Neural progenitor cell (in vitro differentiated cells): ENCODE measurements around the gene VPS37D. TPM values are rescaled to one million over a fixed set of nuclear protein-coding genes. Genes with fewer than 3 reads are reported as not detected.

ENCODE experiments used
- DNase-seq: peaks from one replicate; pipeline ENCODE4 v3.0.0-alpha.2; 2016; ENCODE audit warnings: low spot score
- H2AFZ ChIP-seq: fragments of 200-600 bp; sonication (generic); replicated peaks from 2 replicates; pipeline ENCODE4 v1.6.1; 2016; ENCODE audit warnings: antibody characterized with exemption
- H3F3A ChIP-seq: fragments of 200-600 bp; sonication (generic); 2 replicates; pipeline ENCODE4 v1.6.1; 2016; ENCODE audit warnings: antibody characterized with exemption, low read depth
- H3K27ac ChIP-seq: fragments of 200-600 bp; sonication (generic); 2 replicates; pipeline ENCODE4 v1.5.1; 2016; ENCODE audit warnings: mild to moderate bottlenecking
- H3K27me3 ChIP-seq: fragments of 200-600 bp; sonication (generic); 2 replicates; pipeline ENCODE4 v1.6.1; 2016; ENCODE audit warnings: mild to moderate bottlenecking, moderate library complexity
- H3K36me3 ChIP-seq: fragments of 200-600 bp; sonication (generic); 2 replicates; pipeline ENCODE4 v1.5.1; 2016
- H3K4me1 ChIP-seq: fragments of 200-600 bp; sonication (generic); 2 replicates; pipeline ENCODE4 v1.6.1; 2016; ENCODE audit warnings: mixed run types
- H3K4me2 ChIP-seq: fragments of 200-600 bp; sonication (generic); 2 replicates; pipeline ENCODE4 v1.6.1; 2016
- H3K4me3 ChIP-seq: fragments of 200-600 bp; sonication (generic); 2 replicates; pipeline ENCODE4 v1.5.1; 2016
- H3K79me2 ChIP-seq: fragments of 200-600 bp; sonication (generic); 2 replicates; pipeline ENCODE4 v1.6.1; 2016; ENCODE audit warnings: low read depth
- H3K9ac ChIP-seq: fragments of 200-600 bp; sonication (generic); 2 replicates; pipeline ENCODE4 v1.6.1; 2016
- H3K9me3 ChIP-seq: fragments of 200-600 bp; sonication (generic); 2 replicates; pipeline ENCODE4 v1.5.1; 2016; ENCODE audit warnings: low read depth
- H4K20me1 ChIP-seq: fragments of 200-600 bp; sonication (generic); 2 replicates; pipeline ENCODE4 v1.6.1; 2016; ENCODE audit warnings: low read depth
- H3K27ac Mint-ChIP-seq: 3 replicates; pipeline ENCODE4 v1.8.0; 2021; ENCODE audit warnings: mixed read lengths
- H3K27me3 Mint-ChIP-seq: 2 replicates; pipeline ENCODE4 v1.8.0; 2022; ENCODE audit warnings: low read depth, mild to moderate bottlenecking, inconsistent platforms, moderate library complexity, mixed read lengths; ENCODE audit not compliant: insufficient read depth
- H3K36me3 Mint-ChIP-seq: 3 replicates; pipeline ENCODE4 v1.8.0; 2021; ENCODE audit warnings: mixed read lengths
- H3K4me1 Mint-ChIP-seq: 3 replicates; pipeline ENCODE4 v1.8.0; 2021; ENCODE audit warnings: mixed read lengths
- H3K4me3 Mint-ChIP-seq: 3 replicates; pipeline ENCODE4 v1.8.0; 2021; ENCODE audit warnings: mild to moderate bottlenecking, moderate library complexity, mixed read lengths
- H3K9me3 Mint-ChIP-seq: 3 replicates; pipeline ENCODE4 v1.8.0; 2020; ENCODE audit warnings: mixed read lengths
- EZH2 ChIP-seq: fragments of 200-600 bp; sonication (generic); IDR thresholded peaks from 2 replicates; pipeline ENCODE4 v1.6.1; 2017; ENCODE audit warnings: antibody characterized with exemption, mild to moderate bottlenecking, moderate library complexity
- EZH2phosphoT487 ChIP-seq: fragments of 200-600 bp; sonication (generic); IDR thresholded peaks from 2 replicates; pipeline ENCODE4 v1.6.1; 2017; ENCODE audit warnings: antibody characterized with exemption
- total RNA-seq: library from RNA; depleted of rRNA; stranded (reverse); fragments of >200 nt; gene quantifications from 2 replicates; pipeline ENCODE4 v1.2.3, GENCODE V29; 2015; ENCODE audit warnings: low replicate concordance
- TF ChIP-seq, protein P1 (sequence below): fragments of 200-600 bp; sonication (generic); IDR thresholded peaks from 2 replicates; pipeline ENCODE4 v1.5.1; 2017; ENCODE audit warnings: antibody characterized with exemption, mild to moderate bottlenecking

Gene VPS37D
- total RNA-seq, 1 donor from 2014 or later = 7.0 TPM

DNA sequence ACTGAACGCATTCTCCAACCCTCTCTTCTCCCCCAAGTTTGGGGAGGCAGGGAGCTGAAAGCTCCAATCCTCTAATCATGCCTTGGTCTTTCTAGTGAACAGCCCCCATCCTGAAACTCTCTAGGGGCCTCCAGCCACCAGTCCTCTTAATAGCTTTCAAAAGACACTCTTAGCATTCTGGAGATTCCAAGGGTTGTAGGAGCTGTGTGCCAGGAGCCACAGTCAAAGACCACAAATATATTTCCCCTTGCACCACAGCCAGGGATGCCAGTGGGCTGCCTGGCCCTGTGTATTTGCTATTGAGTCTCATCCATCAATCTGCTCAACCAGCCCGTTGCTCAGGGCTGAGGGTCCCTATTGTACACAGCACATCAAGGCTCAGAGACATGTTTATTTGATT is 24.8 kb upstream of the VPS37D start:
- Histone ChIP-seq H3K27ac (no peak overlapping the region), H3K36me3 (no peaks in the 10 kb centered on the region), H3K9ac (no peak overlapping the region), H2AFZ (no peak overlapping the region), H3K27me3 (peaks cover 25% of the 10 kb centered on the region), H3K79me2 (no peaks in the 10 kb centered on the region), H3F3A (peaks cover 5% of the 10 kb centered on the region), H3K9me3 (no peaks in the 10 kb centered on the region), H3K4me2 (no peak overlapping the region), H3K4me1 (no peaks in the 10 kb centered on the region), H4K20me1 (no peaks in the 10 kb centered on the region), H3K4me3 (no peak overlapping the region)
- Mint-ChIP-seq H3K9me3 (peaks cover 3% of the 10 kb centered on the region), H3K36me3 (no peaks in the 10 kb centered on the region), H3K27me3 (peaks cover 28% of the 10 kb centered on the region), H3K4me1 (no peaks in the 10 kb centered on the region), H3K27ac (no peak overlapping the region), H3K4me3 (no peak overlapping the region)
- DNase-seq = no peak
- TF ChIP-seq, protein P1, sequence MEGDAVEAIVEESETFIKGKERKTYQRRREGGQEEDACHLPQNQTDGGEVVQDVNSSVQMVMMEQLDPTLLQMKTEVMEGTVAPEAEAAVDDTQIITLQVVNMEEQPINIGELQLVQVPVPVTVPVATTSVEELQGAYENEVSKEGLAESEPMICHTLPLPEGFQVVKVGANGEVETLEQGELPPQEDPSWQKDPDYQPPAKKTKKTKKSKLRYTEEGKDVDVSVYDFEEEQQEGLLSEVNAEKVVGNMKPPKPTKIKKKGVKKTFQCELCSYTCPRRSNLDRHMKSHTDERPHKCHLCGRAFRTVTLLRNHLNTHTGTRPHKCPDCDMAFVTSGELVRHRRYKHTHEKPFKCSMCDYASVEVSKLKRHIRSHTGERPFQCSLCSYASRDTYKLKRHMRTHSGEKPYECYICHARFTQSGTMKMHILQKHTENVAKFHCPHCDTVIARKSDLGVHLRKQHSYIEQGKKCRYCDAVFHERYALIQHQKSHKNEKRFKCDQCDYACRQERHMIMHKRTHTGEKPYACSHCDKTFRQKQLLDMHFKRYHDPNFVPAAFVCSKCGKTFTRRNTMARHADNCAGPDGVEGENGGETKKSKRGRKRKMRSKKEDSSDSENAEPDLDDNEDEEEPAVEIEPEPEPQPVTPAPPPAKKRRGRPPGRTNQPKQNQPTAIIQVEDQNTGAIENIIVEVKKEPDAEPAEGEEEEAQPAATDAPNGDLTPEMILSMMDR = no peak
- TF ChIP-seq EZH2phosphoT487 (no peak), EZH2 (no peak)

DNA sequence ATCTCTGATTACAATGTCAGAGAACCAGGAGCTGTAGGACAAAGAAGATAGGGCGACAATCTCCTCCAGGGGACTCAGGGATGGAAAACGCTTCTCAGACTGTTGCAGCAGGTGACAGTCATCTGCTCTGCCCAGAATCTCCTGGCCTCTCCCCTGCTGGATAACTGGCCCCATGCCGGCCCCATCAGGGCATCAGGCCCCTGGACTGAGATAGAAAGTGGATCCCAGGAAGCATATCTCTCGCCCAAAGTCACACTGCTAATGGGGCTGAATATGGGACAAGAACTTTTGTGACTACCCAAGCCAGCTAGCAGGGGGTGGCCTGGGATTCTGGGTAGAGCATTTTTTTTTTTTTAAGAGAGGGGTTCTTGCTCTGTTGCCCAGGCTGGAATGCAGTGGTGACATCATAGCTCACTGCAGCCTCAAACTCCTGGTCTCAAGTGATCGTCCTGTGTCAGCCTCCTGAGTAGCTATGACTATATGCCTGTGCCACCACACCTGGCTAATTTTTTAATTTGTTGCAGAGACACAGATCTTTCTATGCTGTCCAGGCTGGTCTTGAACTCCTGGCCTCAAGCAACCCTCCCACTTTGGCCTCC is 22.8 kb upstream of the VPS37D start:
- peaks cover 45% of the 10 kb centered on the region for H3K27me3 Mint-ChIP-seq
- no peak overlapping the region for H3K4me3 ChIP-seq
- H3K4me1 ChIP-seq = no peaks in the 10 kb centered on the region
- H3K4me3 Mint-ChIP-seq = peak overlapping the region; percentile 57
- H3K79me2 ChIP-seq = no peaks in the 10 kb centered on the region
- H3K27ac Mint-ChIP-seq = no peak overlapping the region
- TF ChIP-seq EZH2phosphoT487 (no peak), EZH2 (no peak)
- TF ChIP-seq, protein P1 = no peak
- peaks cover 5% of the 10 kb centered on the region for H3F3A ChIP-seq
- no peak overlapping the region for H3K4me2 ChIP-seq
- no peaks in the 10 kb centered on the region for H3K9me3 ChIP-seq
- no peaks in the 10 kb centered on the region for H4K20me1 ChIP-seq
- H3K36me3 ChIP-seq = no peaks in the 10 kb centered on the region
- no peak overlapping the region for H3K9ac ChIP-seq
- no peak for DNase-seq
- H3K27me3 ChIP-seq = peaks cover 44% of the 10 kb centered on the region
- H2AFZ ChIP-seq = no peak overlapping the region
- H3K36me3 Mint-ChIP-seq = no peaks in the 10 kb centered on the region
- peaks cover 3% of the 10 kb centered on the region for H3K9me3 Mint-ChIP-seq
- no peak overlapping the region for H3K27ac ChIP-seq
- H3K4me1 Mint-ChIP-seq = peaks cover 5% of the 10 kb centered on the region

DNA sequence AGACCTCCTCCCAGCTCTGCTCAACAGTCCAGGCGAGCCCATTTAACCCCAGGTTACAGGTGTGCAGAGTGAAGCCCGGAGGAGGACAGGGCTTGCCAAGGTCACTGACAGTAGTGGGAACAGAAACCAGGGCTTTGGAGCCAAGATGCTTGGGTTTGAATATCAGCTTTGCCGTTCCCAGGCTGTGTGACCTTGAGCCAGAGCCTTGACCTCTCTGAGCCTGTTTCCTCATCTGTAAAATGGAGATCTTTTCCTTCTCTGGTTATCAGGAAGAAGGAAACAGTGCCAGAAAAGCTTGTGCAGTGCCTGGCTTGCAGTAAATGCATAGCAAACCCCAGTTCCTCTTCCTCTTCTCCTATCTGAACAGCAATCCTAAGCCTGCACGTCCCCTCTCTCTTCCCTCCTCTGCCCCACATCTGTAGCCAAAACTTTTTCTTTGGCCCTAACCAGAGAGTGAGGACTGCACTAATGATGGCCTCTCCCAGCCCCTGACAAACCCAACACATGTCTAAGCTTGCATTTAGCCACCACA is 21.9 kb upstream of the VPS37D start:
- Mint-ChIP-seq H3K36me3 (no peaks in the 10 kb centered on the region), H3K27ac (no peak overlapping the region), H3K9me3 (peaks cover 3% of the 10 kb centered on the region), H3K4me1 (peaks cover 5% of the 10 kb centered on the region), H3K27me3 (peaks cover 50% of the 10 kb centered on the region), H3K4me3 (no peak overlapping the region)
- H3K27me3 ChIP-seq = peaks cover 54% of the 10 kb centered on the region
- no peaks in the 10 kb centered on the region for H3K9me3 ChIP-seq
- H3F3A ChIP-seq = peaks cover 5% of the 10 kb centered on the region
- no peaks in the 10 kb centered on the region for H3K4me1 ChIP-seq
- DNase-seq = no peak
- H3K79me2 ChIP-seq = no peaks in the 10 kb centered on the region
- no peak overlapping the region for H3K27ac ChIP-seq
- no peaks in the 10 kb centered on the region for H4K20me1 ChIP-seq
- H3K4me3 ChIP-seq = no peak overlapping the region
- no peaks in the 10 kb centered on the region for H3K36me3 ChIP-seq
- no peak overlapping the region for H3K4me2 ChIP-seq
- H2AFZ ChIP-seq = no peak overlapping the region
- TF ChIP-seq, protein P1 = no peak
- TF ChIP-seq EZH2phosphoT487 (no peak), EZH2 (no peak)
- H3K9ac ChIP-seq = no peak overlapping the region
